Sigmoid colon (tissue), 7 donors: Measurements from ENCODE around the gene MVB12A. TPM values are rescaled to one million over a fixed set of nuclear protein-coding genes. Genes with fewer than 3 reads are reported as not detected.

Experiments used
- DNase-seq: peaks from one replicate; pipeline ENCODE4 v3.0.0-alpha.2; 2019
- H3K27ac ChIP-seq, 4 donors: fragments of 200-600 bp; sonication (generic); one replicate each; pipeline ENCODE4 v1.5.1; 2016 to 2019; ENCODE audit warnings: mild to moderate bottlenecking in 1 of 4
- H3K27me3 ChIP-seq, 3 donors: fragments of 200-600 bp; sonication (generic); one replicate each; pipeline ENCODE4 v1.5.1; 2019; ENCODE audit warnings: mild to moderate bottlenecking in 1 of 3
- H3K36me3 ChIP-seq, 4 donors: fragments of 200-600 bp; sonication (generic); one replicate each; pipeline ENCODE4 v1.5.1; 2016 to 2019
- H3K4me1 ChIP-seq, 4 donors: fragments of 200-600 bp; sonication (generic); one replicate each; pipeline ENCODE4 v1.5.1; 2017 to 2019
- H3K4me3 ChIP-seq, 4 donors: fragments of 200-600 bp; sonication (generic); one replicate each; pipeline ENCODE4 v1.5.1; 2017 to 2019; ENCODE audit warnings: mild to moderate bottlenecking in 2 of 4, moderate library complexity in 1 of 4
- H3K9me3 ChIP-seq, 4 donors: fragments of 200-600 bp in 3 of 4; sonication (generic) in 3 of 4; one replicate each; pipeline versions ENCODE4 v1.5.1 to v1.6.1; 2013 to 2019
- CTCF ChIP-seq, 4 experiments: fragments of 450-650 bp in 3 of 4; fragments of 200-600 bp in 1 of 4; IDR thresholded peaks; one replicate each; pipeline ENCODE4 v1.5.1; 2016 to 2019; ENCODE audit warnings: antibody characterized with exemption in 4 of 4, mild to moderate bottlenecking in 3 of 4, moderate library complexity in 2 of 4
- EP300 ChIP-seq, 4 donors: sonication (generic); formaldehyde crosslinking; IDR thresholded peaks; one replicate each; pipeline ENCODE4 v1.6.1; 2017; ENCODE audit warnings: antibody characterized with exemption in 4 of 4
- POLR2A ChIP-seq, 2 donors: fragments of 450-650 bp; IDR thresholded peaks; one replicate each; pipeline ENCODE4 v1.6.1; 2016; ENCODE audit warnings: antibody characterized with exemption in 2 of 2, mild to moderate bottlenecking in 2 of 2, moderate library complexity in 2 of 2
- POLR2AphosphoS5 ChIP-seq, 4 donors: sonication (generic); formaldehyde crosslinking; IDR thresholded peaks; one replicate each; pipeline ENCODE4 v1.6.1; 2017; ENCODE audit warnings: antibody characterized with exemption in 4 of 4
- WGBS, 2 donors: extraction: QIAGEN DNeasy Blood & Tissue Kit; methylation state at CpG; one replicate each; pipeline ENCODE4 v1.1.7; 2013; 5-methylcytosine and 5-hydroxymethylcytosine counted together
- intact Hi-C: fragments of 100-400 bp; cut with DNase I; formaldehyde crosslinking; loops from one replicate; pipeline ENCODE4 v1.15.1; 2023
- polyA plus RNA-seq, 3 donors: library from polyadenylated mRNA; stranded (reverse); fragments of 200-250 nt; gene quantifications; one replicate each; pipeline ENCODE4 v1.2.3, GENCODE V29; 2013
- total RNA-seq, 4 donors: library from RNA; depleted of rRNA; stranded (reverse); fragments of >200 nt; gene quantifications; one replicate each; pipeline ENCODE4 v1.1.0, GENCODE V29; 2016
- donor health status: healthy with polysubstance abuse.
- donor health status: Bipolar disorder and iron deficiency.
- donor health status: healthy.

Gene MVB12A
- total and polyA plus RNA-seq, 7 donors = 40.4 to 102 (median 55.8) TPM

GRCh38 chr19:17390665-17391370 is 29.0 kb upstream of the MVB12A start:
- Histone ChIP-seq H3K27ac (peak overlapping the region in 1 of 4 donors; percentile 38), H3K27me3 (peaks cover 0 to 28% (median 10%) of the 10 kb centered on the region in 3 donors), H3K4me1 (peaks cover 0 to 23% (median 18%) of the 10 kb centered on the region in 4 donors), H3K9me3 (peaks cover 0 to 8% (median 0%) of the 10 kb centered on the region in 4 donors), H3K4me3 (peak overlapping the region; percentile 27 to 53 (median 40)), H3K36me3 (no peaks in the 10 kb centered on the region)
- WGBS, 2 donors = 1 to 2% methylated on average over 50 of the region's 50 CpGs
- peak; percentile 94 for DNase-seq
- TF ChIP-seq EP300 (IDR thresholded peaks at IDR 0.05) (no peak), POLR2A (IDR thresholded peaks at IDR 0.05) (no peak), CTCF (IDR thresholded peaks at IDR 0.05) (peak; percentile 23 to 73 (median 38)), POLR2AphosphoS5 (IDR thresholded peaks at IDR 0.05) (peak in 1 of 4 donors; percentile 10)
- intact Hi-C loops = no loop called here

GRCh38 chr19:17391371-17392151 is 28.3 kb upstream of the MVB12A start:
- Histone ChIP-seq H3K4me1 (peaks cover 0 to 23% (median 18%) of the 10 kb centered on the region in 4 donors), H3K4me3 (peak overlapping the region; percentile 3 to 53 (median 40)), H3K36me3 (no peaks in the 10 kb centered on the region), H3K27ac (no peak overlapping the region), H3K27me3 (peaks cover 0 to 28% (median 10%) of the 10 kb centered on the region in 3 donors), H3K9me3 (peaks cover 0 to 8% (median 0%) of the 10 kb centered on the region in 4 donors)
- TF ChIP-seq EP300 (IDR thresholded peaks at IDR 0.05) (no peak), CTCF (IDR thresholded peaks at IDR 0.05) (peak in 1 of 4 experiments; percentile 27), POLR2AphosphoS5 (IDR thresholded peaks at IDR 0.05) (no peak), POLR2A (IDR thresholded peaks at IDR 0.05) (no peak)
- DNase-seq = no peak
- intact Hi-C loops = no loop called here
- WGBS, 2 donors = 5 to 8% methylated on average over 26 of the region's 26 CpGs

DNA sequence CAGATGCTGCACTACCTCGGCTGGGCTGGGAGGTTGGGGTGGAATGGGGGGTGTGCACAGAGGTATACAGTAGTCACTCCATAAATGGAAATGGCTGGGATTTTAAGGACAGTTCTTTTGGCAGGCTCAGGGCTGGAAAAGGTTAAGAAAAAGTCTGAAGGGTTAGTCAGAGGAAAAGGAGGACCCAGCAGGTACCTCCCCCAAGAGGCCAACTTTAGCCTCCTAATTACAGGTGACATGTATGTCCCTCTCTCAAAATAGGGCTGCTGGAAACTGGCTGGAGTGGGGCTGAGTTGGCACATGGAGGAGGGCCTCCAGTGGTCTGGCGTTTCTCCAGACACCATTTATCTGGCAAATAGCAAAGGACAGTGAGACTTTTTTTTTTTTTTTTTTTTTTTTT is 26.8 kb upstream of the MVB12A start:
- Histone ChIP-seq H3K36me3 (no peaks in the 10 kb centered on the region), H3K27me3 (peaks cover 0 to 28% (median 10%) of the 10 kb centered on the region in 3 donors), H3K4me1 (peaks cover 0 to 23% (median 18%) of the 10 kb centered on the region in 4 donors), H3K27ac (no peak overlapping the region), H3K4me3 (no peak overlapping the region), H3K9me3 (peaks cover 0 to 8% (median 0%) of the 10 kb centered on the region in 4 donors)
- TF ChIP-seq POLR2A (IDR thresholded peaks at IDR 0.05) (no peak), EP300 (IDR thresholded peaks at IDR 0.05) (no peak)
- intact Hi-C loops = no loop called here
- WGBS, 2 donors = 29 to 61% methylated on average over 2 of the region's 2 CpGs
- DNase-seq = no peak

GRCh38 chr19:17393914-17394313 is 25.9 kb upstream of the MVB12A start, which contains the start of gene CCDC194:
CCDC194 (minus strand) TSS chr19:17394196; CDS start chr19:17394158, 38 bp downstream.
- H3K4me1 ChIP-seq = peaks cover 0 to 23% (median 18%) of the 10 kb centered on the region in 4 donors
- peaks cover 0 to 28% (median 10%) of the 10 kb centered on the region in 3 donors for H3K27me3 ChIP-seq
- H3K9me3 ChIP-seq = peaks cover 0 to 8% (median 0%) of the 10 kb centered on the region in 4 donors
- intact Hi-C loops = loop anchor here (2.0 kb wide), 1 partner anchor 73 kb away; no protein-coding TSS in a partner anchor
- no peak for DNase-seq
- WGBS, 2 donors = 24 to 55% methylated on average over 41 of the region's 41 CpGs
- H3K27ac ChIP-seq = no peak within 1 kb of the TSS
- no peak for TF ChIP-seq EP300 (IDR thresholded peaks at IDR 0.05)
- TF ChIP-seq CTCF (IDR thresholded peaks at IDR 0.05) = no peak
- no peak for TF ChIP-seq POLR2A (IDR thresholded peaks at IDR 0.05)
- TF ChIP-seq POLR2AphosphoS5 (IDR thresholded peaks at IDR 0.05) = no peak
- no peaks in the 10 kb centered on the region for H3K36me3 ChIP-seq
- no peak within 1 kb of the TSS for H3K4me3 ChIP-seq
